ENCODE measurements around the gene STOML3.

- no peak for TF ChIP-seq POLR2AphosphoS5 (IDR thresholded peaks at IDR 0.05; ENCODE audit: low read depth)
- no peak for TF ChIP-seq CTCF (IDR thresholded peaks at IDR 0.05; ENCODE audit: insufficient read depth, low read length)
- TF ChIP-seq REST (IDR thresholded peaks at IDR 0.05; ENCODE audit: insufficient replicate concordance, low read depth) = no peak
These were observed 45.6 kb upstream of the STOML3 start for GRCh38 chr13:39036212-39036611.

Measured in HL-60 (cell line).